Measurements from ENCODE around the gene FCER1G.
A peak's percentile ranks its signal among the peaks of the same experiment; 100 is the strongest.
"Not testable (repeated sequence)": the region's sequence is repeated elsewhere in the genome, so short reads cannot be mapped to it uniquely, and the experiment has no call there.

FCER1G gene

GRCh38 chr1:161209790-161210409 lies 5.2 kb upstream of the FCER1G start:
- DNase-seq, result peak; percentile 9

- DNase-seq, result no peak
These were observed 726 bp upstream of the FCER1G start for GRCh38 chr1:161214369-161214768.

GRCh38 chr1:161216945-161217712 lies 2.0 kb downstream of the FCER1G start:
- DNase-seq, result no peak

- DNase-seq, result no peak
These were observed 2.7 kb downstream of the FCER1G start for GRCh38 chr1:161217831-161218230.

- DNase-seq, result no peak
These were observed 3.4 kb downstream of the FCER1G start for GRCh38 chr1:161218301-161219077.

GRCh38 chr1:161219078-161219892 lies 4.2 kb downstream of the FCER1G start:
- DNase-seq, result no peak

GRCh38 chr1:161220002-161220401 lies 4.9 kb downstream of the FCER1G start:
- DNase-seq, result no peak

GRCh38 chr1:161222175-161223019 lies 7.3 kb downstream of the FCER1G start:
- no peak for DNase-seq

GRCh38 chr1:161223805-161224694 lies 9.0 kb downstream of the FCER1G start:
- DNase-seq, result no peak

- not testable (repeated sequence) for DNase-seq
These were observed 9.6 kb downstream of the FCER1G start for GRCh38 chr1:161224695-161225087.

- no peak for DNase-seq
These were observed 10.1 kb downstream of the FCER1G start for GRCh38 chr1:161225178-161225533.

GRCh38 chr1:161225534-161226319 lies 10.6 kb downstream of the FCER1G start, which contains the start of gene TOMM40L:
TOMM40L (plus strand) TSS chr1:161226060; CDS start chr1:161226490, 430 bp downstream.
- DNase-seq, result peak; percentile 99

- no peak for DNase-seq
These were observed 11.2 kb downstream of the FCER1G start for GRCh38 chr1:161226320-161226711.

GRCh38 chr1:161226759-161227158 lies 11.7 kb downstream of the FCER1G start:
- DNase-seq, result no peak

GRCh38 chr1:161227196-161227871 lies 12.2 kb downstream of the FCER1G start:
- peak; percentile 58 for DNase-seq

GRCh38 chr1:161228032-161228431 lies 12.9 kb downstream of the FCER1G start:
- no peak for DNase-seq

- DNase-seq, result no peak
These were observed 14.8 kb downstream of the FCER1G start for GRCh38 chr1:161229896-161230295.

GRCh38 chr1:161230762-161231161 lies 15.7 kb downstream of the FCER1G start:
- DNase-seq, result no peak

GRCh38 chr1:161233102-161233501 lies 18.0 kb downstream of the FCER1G start:
- no peak for DNase-seq

Measured in NCI-H446 treated with DMSO at 0.1 percent for 48 hours (cell line).